Testis (tissue), 2 donors: Measurements from ENCODE around the gene PRKCZ.

Source experiments
- CTCF ChIP-seq, 3 experiments: fragments of 450-650 bp in 2 of 3; fragments of 200-600 bp in 1 of 3; sonication (generic) in 1 of 3; IDR thresholded peaks; one replicate each; pipeline ENCODE4 v1.5.1; 2016 to 2019; ENCODE audit warnings: antibody characterized with exemption in 3 of 3, mild to moderate bottlenecking in 2 of 3, moderate library complexity in 1 of 3
- POLR2A ChIP-seq: fragments of 450-650 bp; IDR thresholded peaks from one replicate; pipeline ENCODE4 v1.6.1; 2017; ENCODE audit warnings: antibody characterized with exemption, mild to moderate bottlenecking, moderate library complexity

- TF ChIP-seq CTCF (IDR thresholded peaks at IDR 0.05) (no peak), POLR2A (no peak)
These were observed 26.6 kb downstream of the PRKCZ start for GRCh38 chr1:2076826-2077225.
